SJSA1 (cell line): ENCODE measurements around the gene PIP4K2B. TPM values are rescaled to one million over a fixed set of nuclear protein-coding genes. Genes with fewer than 3 reads are reported as not detected.

Experiments
- DNase-seq, 2 experiments: peaks; one replicate each; pipeline ENCODE4 v3.0.0-alpha.2; 2015 to 2020; ENCODE audit warnings: low spot score in 2 of 2, low read depth in 1 of 2
- H3K27ac ChIP-seq: fragments of 250-450 bp; sonication (Bioruptor Pico); 2 replicates; pipeline ENCODE4 v1.5.1; 2020; ENCODE audit warnings: mild to moderate bottlenecking, moderate library complexity
- H3K27me3 ChIP-seq: fragments of 250-450 bp; sonication (Bioruptor Pico); replicated peaks from 2 replicates; pipeline ENCODE4 v1.5.1; 2020; ENCODE audit warnings: mild to moderate bottlenecking, moderate library complexity
- H3K36me3 ChIP-seq: fragments of 250-450 bp; sonication (Bioruptor Pico); 2 replicates; pipeline ENCODE4 v1.5.1; 2020; ENCODE audit warnings: mild to moderate bottlenecking
- H3K4me1 ChIP-seq: fragments of 250-450 bp; sonication (Bioruptor Pico); replicated peaks from 2 replicates; pipeline ENCODE4 v1.6.1; 2021; ENCODE audit warnings: mild to moderate bottlenecking
- H3K4me3 ChIP-seq: fragments of 250-450 bp; sonication (Bioruptor Pico); 2 replicates; pipeline ENCODE4 v1.5.1; 2020; ENCODE audit warnings: mild to moderate bottlenecking
- H3K9me3 ChIP-seq: fragments of 250-450 bp; sonication (Bioruptor Pico); replicated peaks from 2 replicates; pipeline ENCODE4 v1.5.1; 2020; ENCODE audit warnings: mild to moderate bottlenecking
- total RNA-seq: library from RNA; depleted of rRNA; stranded (reverse); fragments of >200 nt; shearing (Covaris generic); gene quantifications from 2 replicates; pipeline ENCODE4 v1.2.3, GENCODE V29; 2014

Gene PIP4K2B
- total RNA-seq, 1 experiment from 2014 or later = 47.9 TPM

DNA sequence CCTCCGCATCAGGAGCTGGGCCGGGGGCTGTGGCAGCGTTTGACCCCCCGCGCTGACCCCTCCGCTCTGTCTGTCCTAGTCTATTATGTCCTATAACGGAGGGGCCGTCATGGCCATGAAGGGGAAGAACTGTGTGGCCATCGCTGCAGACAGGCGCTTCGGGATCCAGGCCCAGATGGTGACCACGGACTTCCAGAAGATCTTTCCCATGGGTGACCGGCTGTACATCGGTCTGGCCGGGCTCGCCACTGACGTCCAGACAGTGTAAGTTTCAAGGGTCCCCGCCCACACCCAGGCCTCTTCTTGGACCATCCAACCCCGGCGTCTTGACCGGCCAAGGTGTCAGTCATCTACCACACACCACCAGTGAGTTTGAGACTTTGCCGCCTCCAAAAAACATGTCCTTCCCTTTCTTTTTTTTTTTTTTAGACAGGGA lies 46.3 kb downstream of the PIP4K2B start:
- DNase-seq = no peak
- H3K9me3 ChIP-seq = no peaks in the 10 kb centered on the region

GRCh38 chr17:38752308-38753070 lies 46.9 kb downstream of the PIP4K2B start, which contains the start of gene PSMB3:
TSS of gene PSMB3 (plus strand) at chr17:38752741. CDS start at chr17:38752827, 86 bp downstream.
- H3K27me3 ChIP-seq = no peaks in the 10 kb centered on the region
- peaks cover 30% of the 10 kb centered on the region for H3K4me1 ChIP-seq
- peak; percentile 96 to 98 for DNase-seq
- H3K9me3 ChIP-seq = no peaks in the 10 kb centered on the region
- H3K4me3 ChIP-seq = peak within 1 kb of the TSS; percentile 68
- peak within 1 kb of the TSS; percentile 59 for H3K27ac ChIP-seq
- H3K36me3 ChIP-seq = peaks cover 42% of the 10 kb centered on the region

More for the DNA sequence above, 46.3 kb downstream of the PIP4K2B start:
- Histone ChIP-seq H3K4me3 (peak overlapping the region; percentile 68), H3K36me3 (peaks cover 44% of the 10 kb centered on the region), H3K4me1 (peaks cover 30% of the 10 kb centered on the region), H3K27me3 (no peaks in the 10 kb centered on the region), H3K27ac (peak overlapping the region; percentile 59)

DNA sequence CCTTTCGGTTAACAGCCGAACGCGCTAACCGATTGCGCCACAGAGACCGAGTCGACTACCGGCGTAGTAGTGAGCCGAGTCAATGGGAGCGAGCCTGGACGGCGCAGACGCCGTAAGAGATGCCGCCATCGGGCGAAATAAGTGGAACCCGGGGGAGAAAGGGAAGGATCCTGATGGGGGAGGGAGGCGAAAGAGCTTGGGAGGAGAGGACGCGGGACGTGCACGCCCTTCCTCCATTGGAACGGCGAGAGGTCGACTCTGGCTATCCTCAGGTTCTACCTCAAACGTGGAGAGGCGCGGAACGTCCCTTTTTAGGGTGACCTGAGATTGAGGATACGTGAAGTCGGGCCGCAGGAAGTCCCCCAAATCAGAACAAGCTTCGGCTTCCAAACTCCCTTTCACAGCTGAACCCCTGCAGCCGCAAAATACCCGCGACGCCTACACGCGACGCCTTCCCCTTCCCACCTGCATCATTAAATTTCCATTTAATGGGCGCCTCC lies 47.5 kb downstream of the PIP4K2B start:
- H3K27me3 ChIP-seq = no peaks in the 10 kb centered on the region
- H3K27ac ChIP-seq = peak overlapping the region; percentile 28
- H3K9me3 ChIP-seq = no peaks in the 10 kb centered on the region
- H3K36me3 ChIP-seq = peaks cover 37% of the 10 kb centered on the region
- peak; percentile 85 to 89 for DNase-seq
- peaks cover 33% of the 10 kb centered on the region for H3K4me1 ChIP-seq
- H3K4me3 ChIP-seq = peak overlapping the region; percentile 68

GRCh38 chr17:38751144-38751807 lies 48.1 kb downstream of the PIP4K2B start:
- H3K36me3 ChIP-seq = peaks cover 32% of the 10 kb centered on the region
- no peak for DNase-seq
- no peaks in the 10 kb centered on the region for H3K9me3 ChIP-seq
- no peaks in the 10 kb centered on the region for H3K27me3 ChIP-seq
- peak overlapping the region; percentile 68 for H3K4me3 ChIP-seq
- H3K27ac ChIP-seq = no peak overlapping the region
- H3K4me1 ChIP-seq = peaks cover 39% of the 10 kb centered on the region

- no peaks in the 10 kb centered on the region for H3K9me3 ChIP-seq
- H3K27me3 ChIP-seq = no peaks in the 10 kb centered on the region
- peaks cover 40% of the 10 kb centered on the region for H3K4me1 ChIP-seq
- no peak overlapping the region for H3K27ac ChIP-seq
- peaks cover 27% of the 10 kb centered on the region for H3K36me3 ChIP-seq
- H3K4me3 ChIP-seq = peak overlapping the region; percentile 46; the same call in 1 of the 2 replicates
- no peak for DNase-seq
Observed at GRCh38 chr17:38750312-38751121, 48.8 kb downstream of the PIP4K2B start.

- no peak for DNase-seq
- Histone ChIP-seq H3K4me1 (peaks cover 40% of the 10 kb centered on the region), H3K9me3 (no peaks in the 10 kb centered on the region), H3K27me3 (no peaks in the 10 kb centered on the region), H3K4me3 (peak overlapping the region; percentile 46), H3K36me3 (peaks cover 27% of the 10 kb centered on the region), H3K27ac (no peak overlapping the region)
Observed at GRCh38 chr17:38750044-38750311, 49.4 kb downstream of the PIP4K2B start.

- H3K27ac ChIP-seq = peak overlapping the region; percentile 26; the same call in 1 of the 2 replicates
- H3K4me3 ChIP-seq = peak overlapping the region; percentile 46
- H3K27me3 ChIP-seq = no peaks in the 10 kb centered on the region
- H3K9me3 ChIP-seq = no peaks in the 10 kb centered on the region
- DNase-seq = peak; percentile 76 to 81
- peaks cover 40% of the 10 kb centered on the region for H3K4me1 ChIP-seq
- H3K36me3 ChIP-seq = peaks cover 26% of the 10 kb centered on the region
Observed at GRCh38 chr17:38749223-38750043, 49.9 kb downstream of the PIP4K2B start.

GRCh38 chr17:38748892-38749222 lies 50.5 kb downstream of the PIP4K2B start:
- Histone ChIP-seq H3K36me3 (peaks cover 21% of the 10 kb centered on the region), H3K27ac (peak overlapping the region; percentile 26), H3K4me3 (peak overlapping the region; percentile 46), H3K27me3 (no peaks in the 10 kb centered on the region), H3K9me3 (no peaks in the 10 kb centered on the region), H3K4me1 (peaks cover 39% of the 10 kb centered on the region)
- DNase-seq = peak in 1 of 2 experiments; percentile 16

- DNase-seq = peak; percentile 72 to 92
- Histone ChIP-seq H3K9me3 (no peaks in the 10 kb centered on the region), H3K27ac (peak within 1 kb of the TSS; percentile 58), H3K4me1 (peaks cover 34% of the 10 kb centered on the region), H3K4me3 (peak within 1 kb of the TSS; percentile 88), H3K27me3 (no peaks in the 10 kb centered on the region), H3K36me3 (peaks cover 19% of the 10 kb centered on the region)
Observed at GRCh38 chr17:38748149-38748891, 51.0 kb downstream of the PIP4K2B start, which contains the start of gene PCGF2. TSS of gene PCGF2 (minus strand) at chr17:38748336. CDS start at chr17:38740402, 7,934 bp downstream.

DNA sequence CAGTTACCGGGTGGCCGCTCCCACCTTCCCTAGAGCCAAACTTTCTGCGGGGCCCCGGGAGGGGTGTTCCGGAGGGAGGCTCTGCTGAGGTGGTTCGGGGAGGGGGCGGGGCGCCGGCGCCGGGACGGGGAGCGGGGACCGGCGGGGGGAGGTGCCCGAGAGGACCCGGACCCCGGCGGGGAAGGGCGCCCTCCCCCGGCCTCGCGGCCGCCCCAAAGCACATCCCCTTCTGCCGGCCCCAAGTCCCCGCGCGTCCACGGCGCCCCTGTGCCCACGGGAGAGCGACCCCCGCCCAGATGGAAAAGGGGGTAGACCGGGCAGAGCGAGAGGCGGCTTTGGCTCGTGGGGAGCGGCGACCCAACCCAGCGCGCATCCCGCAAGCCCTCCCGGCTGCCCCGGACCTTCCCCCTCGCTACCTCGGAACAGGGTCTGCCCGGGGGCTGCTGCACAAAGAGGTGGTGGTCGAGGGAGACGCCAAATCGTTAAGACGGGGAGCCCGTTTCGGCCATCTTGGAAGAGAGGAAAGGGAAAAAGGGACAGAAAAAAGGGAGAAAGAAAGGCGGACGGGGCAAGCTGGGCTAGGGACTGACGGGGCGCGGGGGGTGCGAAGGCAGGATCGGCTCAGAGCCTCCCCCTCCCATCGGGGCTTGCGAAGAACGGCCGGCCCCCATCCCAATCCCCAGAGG lies 51.8 kb downstream of the PIP4K2B start:
- Histone ChIP-seq H3K36me3 (peaks cover 16% of the 10 kb centered on the region), H3K27ac (peak overlapping the region; percentile 58), H3K4me1 (peaks cover 34% of the 10 kb centered on the region), H3K4me3 (peak overlapping the region; percentile 88), H3K27me3 (no peaks in the 10 kb centered on the region), H3K9me3 (no peaks in the 10 kb centered on the region)
- peak in 1 of 2 experiments; percentile 34 for DNase-seq

- DNase-seq = no peak
- H3K27ac ChIP-seq = no peak overlapping the region
- no peaks in the 10 kb centered on the region for H3K27me3 ChIP-seq
- peak overlapping the region; percentile 88 for H3K4me3 ChIP-seq
- H3K4me1 ChIP-seq = peaks cover 34% of the 10 kb centered on the region
- no peaks in the 10 kb centered on the region for H3K9me3 ChIP-seq
- H3K36me3 ChIP-seq = peaks cover 16% of the 10 kb centered on the region
Observed at GRCh38 chr17:38746849-38747462, 52.4 kb downstream of the PIP4K2B start.
